ENCODE data around the gene ANKRD30B. TPM values are rescaled to one million over a fixed set of nuclear protein-coding genes. Genes with fewer than 3 reads are reported as not detected.
"Not testable (repeated sequence)": the region's sequence is repeated elsewhere in the genome, so short reads cannot be mapped to it uniquely, and the experiment has no call there.

ANKRD30B gene
- total RNA-seq, result under 0.01 TPM

- Histone ChIP-seq H3K4me1 (ENCODE audit: control insufficient read depth in 3 of 3, insufficient read depth in 3 of 3, low read length in 3 of 3) (no peaks in the 10 kb centered on the region), H3K4me3 (ENCODE audit: low read length in 3 of 3) (no peak within 1 kb of the TSS), H3K36me3 (ENCODE audit: control insufficient read depth in 3 of 3, insufficient read depth in 3 of 3, low read length in 3 of 3) (no peaks in the 10 kb centered on the region), H3K9me3 (ENCODE audit: control insufficient read depth in 3 of 3, low read length in 3 of 3) (no peaks in the 10 kb centered on the region), H3K9ac (ENCODE audit: low read depth in 1 of 3, low read length in 3 of 3) (no peak within 1 kb of the TSS), H3K27ac (ENCODE audit: low read depth, low read length) (no peak within 1 kb of the TSS), H3K27me3 (ENCODE audit: control insufficient read depth in 3 of 3, insufficient read depth in 3 of 3, low read length in 3 of 3) (peaks cover 0 to 9% (median 0%) of the 10 kb centered on the region in 3 donors)
Measured at GRCh38 chr18:14747513-14748474, at the start of gene ANKRD30B. ANKRD30B (plus strand) TSS chr18:14748172; CDS start chr18:14748420, 248 bp downstream.

GRCh38 chr18:14701286-14702040 lies 46.5 kb upstream of the ANKRD30B start:
- H3K36me3 ChIP-seq (ENCODE audit: control insufficient read depth in 3 of 3, insufficient read depth in 3 of 3, low read length in 3 of 3); H3K9me3 ChIP-seq (ENCODE audit: control insufficient read depth in 3 of 3, low read length in 3 of 3); H3K4me3 ChIP-seq (ENCODE audit: low read length in 3 of 3); H3K27ac ChIP-seq (ENCODE audit: low read depth, low read length); H3K9ac ChIP-seq (ENCODE audit: low read depth in 1 of 3, low read length in 3 of 3); H3K4me1 ChIP-seq (ENCODE audit: control insufficient read depth in 3 of 3, insufficient read depth in 3 of 3, low read length in 3 of 3); H3K27me3 ChIP-seq (ENCODE audit: control insufficient read depth in 3 of 3, insufficient read depth in 3 of 3, low read length in 3 of 3): not testable (repeated sequence)

DNA sequence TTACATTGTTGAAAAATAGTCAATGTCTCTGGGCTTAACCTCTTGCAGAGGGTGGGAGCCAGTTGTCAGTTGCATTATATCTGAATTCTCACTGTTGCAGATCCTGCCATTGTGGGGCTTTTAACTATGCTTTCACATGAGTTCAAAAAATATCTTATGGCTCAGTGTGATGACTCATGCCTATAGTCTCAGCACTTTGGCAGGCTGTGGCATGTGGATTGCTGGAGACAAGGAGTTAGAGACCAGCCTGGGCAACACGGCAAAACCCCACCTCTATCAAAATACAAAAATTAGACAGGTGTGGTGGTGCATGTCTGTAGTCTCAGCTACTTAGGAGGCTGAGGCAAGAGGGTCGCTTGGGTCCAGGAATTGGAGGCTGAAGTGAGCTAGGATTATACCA lies 38.2 kb upstream of the ANKRD30B start:
- H3K27me3 ChIP-seq (ENCODE audit: control insufficient read depth in 3 of 3, insufficient read depth in 3 of 3, low read length in 3 of 3); H3K27ac ChIP-seq (ENCODE audit: low read depth, low read length); H3K4me3 ChIP-seq (ENCODE audit: low read length in 3 of 3); H3K9ac ChIP-seq (ENCODE audit: low read depth in 1 of 3, low read length in 3 of 3); H3K4me1 ChIP-seq (ENCODE audit: control insufficient read depth in 3 of 3, insufficient read depth in 3 of 3, low read length in 3 of 3); H3K36me3 ChIP-seq (ENCODE audit: control insufficient read depth in 3 of 3, insufficient read depth in 3 of 3, low read length in 3 of 3); H3K9me3 ChIP-seq (ENCODE audit: control insufficient read depth in 3 of 3, low read length in 3 of 3): not testable (repeated sequence)

DNA sequence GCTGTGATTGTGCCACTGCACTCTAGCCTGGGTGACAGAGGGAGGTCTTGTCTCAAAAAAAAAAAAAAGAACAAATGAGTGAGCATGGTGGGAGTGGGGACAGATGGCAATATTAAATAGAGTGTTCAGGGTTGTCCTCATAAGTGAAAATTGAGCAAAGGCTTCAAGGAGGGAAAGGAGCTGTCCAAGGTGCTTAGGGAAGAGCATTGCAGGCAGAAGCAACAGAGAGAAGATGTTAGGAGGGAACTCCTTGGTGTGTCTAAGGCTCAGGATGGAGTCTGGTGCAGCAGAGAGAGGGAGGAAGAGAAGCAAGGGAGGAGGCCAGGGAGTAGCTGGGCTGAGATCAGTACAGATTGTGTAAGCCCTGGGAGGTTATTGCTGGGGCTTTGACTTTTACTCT lies 26.4 kb upstream of the ANKRD30B start:
- not testable (repeated sequence) for H3K4me1 ChIP-seq (ENCODE audit: control insufficient read depth in 3 of 3, insufficient read depth in 3 of 3, low read length in 3 of 3); H3K27me3 ChIP-seq (ENCODE audit: control insufficient read depth in 3 of 3, insufficient read depth in 3 of 3, low read length in 3 of 3); H3K27ac ChIP-seq (ENCODE audit: low read depth, low read length); H3K9me3 ChIP-seq (ENCODE audit: control insufficient read depth in 3 of 3, low read length in 3 of 3); H3K9ac ChIP-seq (ENCODE audit: low read depth in 1 of 3, low read length in 3 of 3); H3K36me3 ChIP-seq (ENCODE audit: control insufficient read depth in 3 of 3, insufficient read depth in 3 of 3, low read length in 3 of 3); H3K4me3 ChIP-seq (ENCODE audit: low read length in 3 of 3)

- not testable (repeated sequence) for H3K27me3 ChIP-seq (ENCODE audit: control insufficient read depth in 3 of 3, insufficient read depth in 3 of 3, low read length in 3 of 3); H3K36me3 ChIP-seq (ENCODE audit: control insufficient read depth in 3 of 3, insufficient read depth in 3 of 3, low read length in 3 of 3); H3K4me1 ChIP-seq (ENCODE audit: control insufficient read depth in 3 of 3, insufficient read depth in 3 of 3, low read length in 3 of 3); H3K9ac ChIP-seq (ENCODE audit: low read depth in 1 of 3, low read length in 3 of 3); H3K27ac ChIP-seq (ENCODE audit: low read depth, low read length); H3K9me3 ChIP-seq (ENCODE audit: control insufficient read depth in 3 of 3, low read length in 3 of 3); H3K4me3 ChIP-seq (ENCODE audit: low read length in 3 of 3)
Measured at GRCh38 chr18:14739056-14739455, 8.9 kb upstream of the ANKRD30B start.

DNA sequence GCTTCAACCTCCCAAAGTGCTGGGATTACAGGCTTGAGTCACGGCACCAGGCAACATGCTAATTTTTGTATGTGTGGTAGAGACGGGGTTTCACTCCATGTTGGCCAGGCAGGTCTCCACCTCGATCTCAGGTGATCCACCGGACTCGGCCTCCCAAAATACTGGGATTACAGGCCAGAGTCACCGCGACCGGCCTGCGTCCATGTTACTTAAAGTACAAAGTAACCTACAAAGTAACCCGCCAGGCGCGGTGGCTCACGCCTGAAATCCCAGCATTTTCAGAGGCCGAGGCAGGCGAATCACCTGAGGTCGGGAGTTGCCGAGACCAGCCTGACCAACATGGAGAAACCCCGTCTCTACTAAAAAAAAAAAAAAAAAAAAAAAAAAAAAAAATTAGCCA lies 1.1 kb upstream of the ANKRD30B start:
- H3K9ac ChIP-seq (ENCODE audit: low read depth in 1 of 3, low read length in 3 of 3), result no peak overlapping the region
- H3K27ac ChIP-seq (ENCODE audit: low read depth, low read length), result no peak overlapping the region
- no peaks in the 10 kb centered on the region for H3K9me3 ChIP-seq (ENCODE audit: control insufficient read depth in 3 of 3, low read length in 3 of 3)
- no peaks in the 10 kb centered on the region for H3K4me1 ChIP-seq (ENCODE audit: control insufficient read depth in 3 of 3, insufficient read depth in 3 of 3, low read length in 3 of 3)
- no peaks in the 10 kb centered on the region for H3K36me3 ChIP-seq (ENCODE audit: control insufficient read depth in 3 of 3, insufficient read depth in 3 of 3, low read length in 3 of 3)
- peaks cover 0 to 9% (median 0%) of the 10 kb centered on the region in 3 donors for H3K27me3 ChIP-seq (ENCODE audit: control insufficient read depth in 3 of 3, insufficient read depth in 3 of 3, low read length in 3 of 3)
- H3K4me3 ChIP-seq (ENCODE audit: low read length in 3 of 3), result no peak overlapping the region

DNA sequence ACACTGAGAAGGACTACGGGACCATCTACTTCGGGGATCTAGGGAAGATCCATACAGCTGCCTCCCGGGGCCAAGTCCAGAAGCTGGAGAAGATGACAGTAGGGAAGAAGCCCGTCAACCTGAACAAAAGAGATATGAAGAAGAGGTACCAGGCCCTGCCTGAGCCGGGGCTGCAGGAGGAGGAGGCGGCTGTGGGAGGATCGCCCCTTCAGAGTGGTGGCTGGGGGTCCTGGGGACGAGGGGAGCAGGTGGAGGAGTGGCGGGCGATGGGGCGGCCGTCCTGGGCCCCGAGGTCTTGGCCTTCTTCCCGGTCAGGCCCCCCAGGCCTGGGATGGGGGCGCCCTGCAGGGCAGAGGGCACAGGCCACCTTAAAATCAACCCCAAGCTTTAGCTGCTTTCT lies 524 bp downstream of the ANKRD30B start:
- Histone ChIP-seq H3K4me1 (ENCODE audit: control insufficient read depth in 3 of 3, insufficient read depth in 3 of 3, low read length in 3 of 3) (no peaks in the 10 kb centered on the region), H3K27me3 (ENCODE audit: control insufficient read depth in 3 of 3, insufficient read depth in 3 of 3, low read length in 3 of 3) (peaks cover 0 to 9% (median 0%) of the 10 kb centered on the region in 3 donors), H3K36me3 (ENCODE audit: control insufficient read depth in 3 of 3, insufficient read depth in 3 of 3, low read length in 3 of 3) (no peaks in the 10 kb centered on the region), H3K27ac (ENCODE audit: low read depth, low read length) (no peak overlapping the region), H3K9ac (ENCODE audit: low read depth in 1 of 3, low read length in 3 of 3) (no peak overlapping the region), H3K4me3 (ENCODE audit: low read length in 3 of 3) (no peak overlapping the region), H3K9me3 (ENCODE audit: control insufficient read depth in 3 of 3, low read length in 3 of 3) (no peaks in the 10 kb centered on the region)

- H3K9me3 ChIP-seq (ENCODE audit: control insufficient read depth in 3 of 3, low read length in 3 of 3); H3K9ac ChIP-seq (ENCODE audit: low read depth in 1 of 3, low read length in 3 of 3); H3K4me3 ChIP-seq (ENCODE audit: low read length in 3 of 3); H3K27ac ChIP-seq (ENCODE audit: low read depth, low read length); H3K27me3 ChIP-seq (ENCODE audit: control insufficient read depth in 3 of 3, insufficient read depth in 3 of 3, low read length in 3 of 3); H3K36me3 ChIP-seq (ENCODE audit: control insufficient read depth in 3 of 3, insufficient read depth in 3 of 3, low read length in 3 of 3); H3K4me1 ChIP-seq (ENCODE audit: control insufficient read depth in 3 of 3, insufficient read depth in 3 of 3, low read length in 3 of 3): not testable (repeated sequence)
Measured at GRCh38 chr18:14763566-14763965, 15.6 kb downstream of the ANKRD30B start.

GRCh38 chr18:14767474-14767873 lies 19.5 kb downstream of the ANKRD30B start:
- Histone ChIP-seq H3K36me3 (ENCODE audit: control insufficient read depth in 3 of 3, insufficient read depth in 3 of 3, low read length in 3 of 3) (no peaks in the 10 kb centered on the region), H3K27me3 (ENCODE audit: control insufficient read depth in 3 of 3, insufficient read depth in 3 of 3, low read length in 3 of 3) (no peaks in the 10 kb centered on the region), H3K9me3 (ENCODE audit: control insufficient read depth in 3 of 3, low read length in 3 of 3) (no peaks in the 10 kb centered on the region), H3K4me1 (ENCODE audit: control insufficient read depth in 3 of 3, insufficient read depth in 3 of 3, low read length in 3 of 3) (no peaks in the 10 kb centered on the region), H3K4me3 (ENCODE audit: low read length in 3 of 3) (no peak overlapping the region), H3K9ac (ENCODE audit: low read depth in 1 of 3, low read length in 3 of 3) (no peak overlapping the region), H3K27ac (ENCODE audit: low read depth, low read length) (no peak overlapping the region)

GRCh38 chr18:14768241-14768640 lies 20.3 kb downstream of the ANKRD30B start:
- Histone ChIP-seq H3K4me3 (ENCODE audit: low read length in 3 of 3) (no peak overlapping the region), H3K27me3 (ENCODE audit: control insufficient read depth in 3 of 3, insufficient read depth in 3 of 3, low read length in 3 of 3) (no peaks in the 10 kb centered on the region), H3K9me3 (ENCODE audit: control insufficient read depth in 3 of 3, low read length in 3 of 3) (no peaks in the 10 kb centered on the region), H3K4me1 (ENCODE audit: control insufficient read depth in 3 of 3, insufficient read depth in 3 of 3, low read length in 3 of 3) (no peaks in the 10 kb centered on the region), H3K9ac (ENCODE audit: low read depth in 1 of 3, low read length in 3 of 3) (no peak overlapping the region), H3K27ac (ENCODE audit: low read depth, low read length) (no peak overlapping the region), H3K36me3 (ENCODE audit: control insufficient read depth in 3 of 3, insufficient read depth in 3 of 3, low read length in 3 of 3) (no peaks in the 10 kb centered on the region)

All from skeletal muscle tissue (tissue), 4 donors.